H9 (cell line): ENCODE data around the gene IL31. TPM values are rescaled to one million over a fixed set of nuclear protein-coding genes. Genes with fewer than 3 reads are reported as not detected.

Source experiments
- DNase-seq: peaks from one replicate; pipeline ENCODE4 v3.0.0-alpha.2; 2017
- H2AFZ ChIP-seq: one replicate; pipeline ENCODE4 v1.6.1; 2013; ENCODE audit warnings: mild to moderate bottlenecking, low read length, control low read depth, moderate library complexity
- H2AK5ac ChIP-seq: 2 replicates; pipeline ENCODE4 v1.6.1; 2013; ENCODE audit warnings: low read length, control low read depth, mixed read lengths; ENCODE audit not compliant: insufficient read length
- H2BK120ac ChIP-seq: one replicate; pipeline ENCODE4 v1.6.1; 2013; ENCODE audit warnings: low read depth, mild to moderate bottlenecking, low read length, control low read depth, inconsistent platforms; ENCODE audit not compliant: poor library complexity, severe bottlenecking
- H2BK12ac ChIP-seq: 2 replicates; pipeline ENCODE4 v1.6.1; 2013; ENCODE audit warnings: low read length, control low read depth, mixed read lengths, low read depth; ENCODE audit not compliant: insufficient read length
- H2BK15ac ChIP-seq: 2 replicates; pipeline ENCODE4 v1.6.1; 2013; ENCODE audit warnings: low read depth, low read length, control low read depth
- H2BK20ac ChIP-seq: one replicate; pipeline ENCODE4 v1.6.1; 2013; ENCODE audit warnings: low read depth, mild to moderate bottlenecking, low read length, control low read depth, inconsistent platforms; ENCODE audit not compliant: poor library complexity, severe bottlenecking
- H2BK5ac ChIP-seq: 2 replicates; pipeline ENCODE4 v1.6.1; 2013; ENCODE audit warnings: low read length, control low read depth, mixed read lengths; ENCODE audit not compliant: insufficient read length
- H3K14ac ChIP-seq: 2 replicates; pipeline ENCODE4 v1.6.1; 2013; ENCODE audit warnings: low read length, control low read depth; ENCODE audit not compliant: insufficient read depth
- H3K18ac ChIP-seq: 2 replicates; pipeline ENCODE4 v1.6.1; 2013; ENCODE audit warnings: low read depth, mild to moderate bottlenecking, mixed read lengths, low read length, control low read depth; ENCODE audit not compliant: insufficient read length
- H3K23ac ChIP-seq: 2 replicates; pipeline ENCODE4 v1.6.1; 2013; ENCODE audit warnings: low read length, control low read depth, mixed read lengths, low read depth; ENCODE audit not compliant: insufficient read length
- H3K23me2 ChIP-seq: 2 replicates; pipeline ENCODE4 v1.6.1; 2013; ENCODE audit warnings: low read depth, mild to moderate bottlenecking, mixed read lengths, low read length, control low read depth; ENCODE audit not compliant: insufficient read length, poor library complexity, severe bottlenecking
- H3K27ac ChIP-seq: 2 replicates; pipeline ENCODE4 v1.5.1; 2013; ENCODE audit warnings: low read length, control low read depth, mixed read lengths, low read depth; ENCODE audit not compliant: insufficient read length
- H3K27me3 ChIP-seq: 2 replicates; pipeline ENCODE4 v1.6.1; 2013; ENCODE audit warnings: low read length, control low read depth, inconsistent platforms; ENCODE audit not compliant: insufficient read depth
- H3K4ac ChIP-seq: 2 replicates; pipeline ENCODE4 v1.6.1; 2013; ENCODE audit warnings: low read depth, mild to moderate bottlenecking, control low read depth, inconsistent platforms, low read length, moderate library complexity
- H3K4me1 ChIP-seq: 2 replicates; pipeline ENCODE4 v1.6.1; 2013; ENCODE audit warnings: low read length, control low read depth, inconsistent platforms; ENCODE audit not compliant: insufficient read depth
- H3K4me2 ChIP-seq: 2 replicates; pipeline ENCODE4 v1.6.1; 2013; ENCODE audit warnings: low read length, control low read depth, mixed read lengths; ENCODE audit not compliant: insufficient read length, insufficient read depth
- H3K56ac ChIP-seq: 2 replicates; pipeline ENCODE4 v1.6.1; 2013; ENCODE audit warnings: low read depth, mild to moderate bottlenecking, mixed read lengths, low read length, control low read depth; ENCODE audit not compliant: insufficient read length
- H3K79me1 ChIP-seq: 2 replicates; pipeline ENCODE4 v1.6.1; 2013; ENCODE audit warnings: low read depth, mild to moderate bottlenecking, moderate library complexity, low read length, control low read depth, inconsistent platforms; ENCODE audit not compliant: insufficient read depth, poor library complexity, severe bottlenecking
- H3K79me2 ChIP-seq: 2 replicates; pipeline ENCODE4 v1.6.1; 2013; ENCODE audit warnings: low read length, control low read depth, inconsistent platforms; ENCODE audit not compliant: insufficient read depth
- H3K9ac ChIP-seq: 2 replicates; pipeline ENCODE4 v1.6.1; 2013; ENCODE audit warnings: low read length, control low read depth, mixed read lengths; ENCODE audit not compliant: insufficient read length; ENCODE audit errors: extremely low read depth
- H3K9me3 ChIP-seq: one replicate; pipeline ENCODE4 v1.6.1; 2013; ENCODE audit warnings: low read depth, low read length, inconsistent platforms; ENCODE audit not compliant: control insufficient read depth
- H3T11ph ChIP-seq: one replicate; pipeline ENCODE4 v1.6.1; 2013; ENCODE audit warnings: mild to moderate bottlenecking, low read length, control low read depth, inconsistent platforms
- H4K20me1 ChIP-seq: one replicate; pipeline ENCODE4 v1.6.1; 2013; ENCODE audit not compliant: control insufficient read depth, insufficient read length, insufficient read depth
- H4K5ac ChIP-seq: 2 replicates; pipeline ENCODE4 v1.6.1; 2013; ENCODE audit warnings: low read depth, mild to moderate bottlenecking, mixed read lengths, low read length, control low read depth; ENCODE audit not compliant: insufficient read length
- H4K8ac ChIP-seq: replicated peaks from 2 replicates; pipeline ENCODE4 v1.6.1; 2013; ENCODE audit warnings: low read length, control low read depth, mixed read lengths, low read depth; ENCODE audit not compliant: insufficient read length
- H4K91ac ChIP-seq: 2 replicates; pipeline ENCODE4 v1.6.1; 2013; ENCODE audit warnings: low read depth, mild to moderate bottlenecking, moderate library complexity, mixed read lengths, low read length, control low read depth; ENCODE audit not compliant: insufficient read length
- H3K27ac Mint-ChIP-seq, 3 experiments: 2 replicates in 2 of 3; 3 replicates in 1 of 3; pipeline ENCODE4 v1.8.0; 2020 to 2021; ENCODE audit warnings: mixed read lengths in 3 of 3, mild to moderate bottlenecking in 1 of 3, moderate library complexity in 1 of 3
- H3K27me3 Mint-ChIP-seq: 2 replicates; pipeline ENCODE4 v1.8.0; 2021; ENCODE audit warnings: low read depth, mild to moderate bottlenecking, moderate library complexity, mixed read lengths
- H3K36me3 Mint-ChIP-seq, 3 experiments: 2 replicates in 2 of 3; 3 replicates in 1 of 3; pipeline ENCODE4 v1.8.0; 2020 to 2021; ENCODE audit warnings: low read depth in 3 of 3, mixed read lengths in 3 of 3; ENCODE audit not compliant: insufficient read depth in 1 of 3
- H3K4me1 Mint-ChIP-seq, 2 experiments: 2 replicates each; pipeline ENCODE4 v1.8.0; 2020; ENCODE audit warnings: mixed read lengths in 2 of 2
- H3K4me3 Mint-ChIP-seq, 2 experiments: 2 replicates in 1 of 2; 3 replicates in 1 of 2; pipeline ENCODE4 v1.8.0; 2020 to 2021; ENCODE audit warnings: mild to moderate bottlenecking in 2 of 2, mixed read lengths in 2 of 2, moderate library complexity in 1 of 2
- H3K9me3 Mint-ChIP-seq, 2 experiments: 2 replicates in 1 of 2; 3 replicates in 1 of 2; pipeline ENCODE4 v1.8.0; 2020; ENCODE audit warnings: mild to moderate bottlenecking in 2 of 2, mixed read lengths in 2 of 2, moderate library complexity in 1 of 2
- CTCF ChIP-seq: fragments of 200-600 bp; sonication (generic); conservative IDR thresholded peaks from 3 replicates; pipeline ENCODE4 v1.8.0; 2021; ENCODE audit warnings: antibody characterized with exemption, mild to moderate bottlenecking
- WGBS: extraction: QIAGEN DNeasy Blood & Tissue Kit; methylation state at CpG from one replicate; pipeline ENCODE4 v1.1.7; 2013; ENCODE audit warnings: missing lambda C conversion rate, low lambda C conversion rate, mixed read lengths; ENCODE audit not compliant: insufficient read length; ENCODE audit errors: extremely low coverage; 5-methylcytosine and 5-hydroxymethylcytosine counted together
- total RNA-seq: library from RNA; stranded (reverse); gene quantifications from 2 replicates; pipeline ENCODE4 v1.2.1, GENCODE V29; 2021

IL31 gene
- total RNA-seq, 1 experiment from 2014 or later = not detected

DNA sequence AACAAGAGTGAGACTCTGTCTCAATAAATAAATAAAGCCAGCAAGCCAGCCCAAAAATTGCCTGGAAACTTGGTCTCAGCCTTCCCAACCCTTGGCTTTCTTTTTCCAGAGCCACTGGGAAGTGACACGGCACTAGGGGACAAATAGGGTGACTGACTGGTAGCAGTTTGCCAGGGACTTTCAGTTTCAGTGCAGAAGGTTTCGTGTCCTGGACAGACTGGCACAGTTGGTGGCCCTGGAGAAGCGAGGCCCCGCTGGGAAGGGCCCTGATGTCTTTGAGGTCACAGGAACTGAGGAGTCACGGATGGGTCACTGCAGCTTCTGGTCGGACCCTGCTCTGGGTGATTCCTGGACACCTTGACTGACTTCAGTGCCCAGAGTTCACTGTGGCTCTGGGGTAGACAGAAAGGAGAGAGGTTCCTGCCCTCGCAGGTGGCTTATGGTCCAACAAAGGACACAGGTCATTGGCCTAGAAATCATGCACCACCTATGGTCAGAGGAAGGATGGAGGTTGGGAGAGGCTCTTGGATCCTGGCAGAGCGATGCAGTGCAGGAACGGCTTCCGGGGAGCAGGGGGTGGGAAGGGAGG is 11.6 kb upstream of the IL31 start:
- Histone ChIP-seq H2BK5ac (no peak overlapping the region), H2AK5ac (no peak overlapping the region), H4K20me1 (peaks cover 3% of the 10 kb centered on the region), H2BK15ac (no peak overlapping the region), H3K9me3 (no peaks in the 10 kb centered on the region), H3K27me3 (no peaks in the 10 kb centered on the region), H3K4me1 (no peaks in the 10 kb centered on the region), H3K27ac (no peak overlapping the region), H3K18ac (no peak overlapping the region), H4K8ac (no peak overlapping the region), H2BK120ac (no peak overlapping the region), H3K79me2 (no peaks in the 10 kb centered on the region), H3K56ac (no peak overlapping the region), H2AFZ (no peak overlapping the region), H3K4me2 (no peak overlapping the region), H3K9ac (no peak overlapping the region), H3K23me2 (no peaks in the 10 kb centered on the region), H4K91ac (no peak overlapping the region), H3K14ac (no peak overlapping the region), H2BK12ac (no peak overlapping the region), H3K23ac (no peak overlapping the region), H3T11ph (no peak overlapping the region), H4K5ac (no peak overlapping the region), H2BK20ac (no peak overlapping the region), H3K79me1 (no peaks in the 10 kb centered on the region), H3K4ac (no peak overlapping the region)
- WGBS = no CpG with 5 or more reads among the region's 10 CpGs
- Mint-ChIP-seq H3K36me3 (no peaks in the 10 kb centered on the region; a peak in 1 of 7 replicates), H3K4me1 (peaks cover 3 to 8% of the 10 kb centered on the region in 2 experiments; a peak in 2 of 4 replicates), H3K27me3 (peaks cover 28% of the 10 kb centered on the region), H3K27ac (no peak overlapping the region), H3K9me3 (no peaks in the 10 kb centered on the region; a peak in 1 of 5 replicates), H3K4me3 (no peak overlapping the region)
- no peak for TF ChIP-seq CTCF
- no peak for DNase-seq
